T-helper 1 cell treated with Interleukin-12 subunit alpha and Interleukin-12 subunit beta and Interleukin-4 antibody, amounts not matched to agents 30 ng/mL and 1 ng/mL, for 36 hours (primary cell): Measurements from ENCODE around the gene BHLHE41. TPM values are rescaled to one million over a fixed set of nuclear protein-coding genes. Genes with fewer than 3 reads are reported as not detected.

ENCODE experiments used
- intact Hi-C: fragments of 100-400 bp; cut with micrococcal nuclease; formaldehyde crosslinking; loops from one replicate; pipeline ENCODE4 v1.15.1; 2024
- total RNA-seq: library from RNA; stranded (reverse); gene quantifications from 2 replicates; pipeline ENCODE4 v1.2.3, GENCODE V29; 2022

The BHLHE41 gene
- total RNA-seq, 1 donor from 2014 or later: not detected

DNA sequence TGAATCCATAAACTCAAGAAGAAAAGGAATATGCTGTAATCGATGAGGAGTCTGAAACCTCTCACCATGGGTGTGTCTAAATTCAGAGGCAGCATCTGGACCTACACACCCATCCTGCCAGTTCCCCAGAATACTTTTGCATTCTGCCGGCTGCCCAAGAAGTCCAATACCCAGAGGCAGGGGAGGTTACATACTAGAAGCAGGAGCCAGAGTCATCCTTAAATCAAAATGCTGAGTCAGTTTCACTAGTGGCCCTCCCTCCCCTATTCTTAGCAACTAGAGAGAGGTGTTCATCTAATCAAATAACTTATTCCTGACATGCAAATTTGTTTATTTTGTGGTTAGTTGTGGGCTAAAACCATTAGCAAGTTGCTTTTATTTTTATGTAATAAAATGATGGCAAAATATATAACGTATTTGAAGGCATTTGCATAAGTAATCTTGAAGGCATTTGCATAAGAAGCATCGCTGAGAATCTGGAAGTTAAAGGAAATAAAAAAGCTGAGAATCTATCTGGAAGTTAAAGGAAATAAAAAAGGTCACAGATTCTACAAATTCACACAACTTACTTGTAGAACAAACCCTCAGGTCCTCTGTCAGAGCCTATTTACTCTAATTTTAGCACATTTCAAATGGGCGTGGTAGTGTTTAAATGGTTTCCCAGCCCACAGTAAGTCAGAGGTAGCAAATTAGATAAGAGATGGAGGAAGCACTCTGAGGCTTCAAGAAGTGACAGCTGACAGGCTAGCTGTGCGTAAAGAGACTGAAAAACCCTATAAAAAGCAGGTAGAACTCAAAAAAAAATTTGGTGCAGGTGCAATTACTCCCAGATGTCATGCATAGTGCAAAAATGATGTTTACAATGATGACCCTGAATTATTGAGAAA, 7.8 kb downstream of the BHLHE41 start:
- intact Hi-C loops: loop anchor here (5.0 to 10.0 kb wide), 4 partner anchors 305 to 1218 kb away; partner anchors contain the start of genes BMAL2 and TM7SF3

DNA sequence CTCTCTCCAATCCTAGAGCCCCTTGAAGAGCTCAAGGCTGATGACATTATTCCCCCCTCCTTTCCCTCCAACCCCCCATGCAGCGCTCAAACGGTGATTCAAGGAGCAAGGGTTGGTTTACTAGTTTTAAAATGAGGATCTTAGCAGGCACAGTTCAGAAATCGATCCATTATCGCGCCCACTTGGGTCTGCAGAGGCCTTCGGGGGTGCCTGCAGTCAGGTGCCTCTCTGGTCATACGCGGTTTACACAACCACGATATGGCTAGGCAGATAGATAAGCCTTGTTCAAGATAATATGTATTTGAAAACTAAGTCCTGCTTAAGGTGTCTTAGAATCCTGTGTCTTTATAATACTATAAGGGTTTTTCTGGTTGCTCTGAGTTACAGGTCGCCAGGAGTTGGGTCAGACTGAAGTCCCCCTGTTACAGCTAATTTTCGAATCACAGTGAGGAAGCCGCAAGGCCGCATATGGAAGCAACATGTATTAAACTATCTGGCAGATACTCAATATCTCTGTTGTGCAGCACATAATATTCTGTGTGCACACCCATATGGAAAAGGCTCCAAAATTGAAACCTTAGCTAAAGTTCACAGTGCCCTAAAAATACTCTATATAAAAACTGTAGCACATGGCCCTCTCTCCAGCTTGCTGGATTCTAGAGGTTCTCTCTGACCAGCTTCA, 10.0 kb downstream of the BHLHE41 start:
- intact Hi-C loops: loop anchor here (1.0 to 10.0 kb wide), 7 partner anchors 18 to 1220 kb away; partner anchors contain the start of genes BMAL2, DNAI7, ETFRF1 and ITPR2

DNA sequence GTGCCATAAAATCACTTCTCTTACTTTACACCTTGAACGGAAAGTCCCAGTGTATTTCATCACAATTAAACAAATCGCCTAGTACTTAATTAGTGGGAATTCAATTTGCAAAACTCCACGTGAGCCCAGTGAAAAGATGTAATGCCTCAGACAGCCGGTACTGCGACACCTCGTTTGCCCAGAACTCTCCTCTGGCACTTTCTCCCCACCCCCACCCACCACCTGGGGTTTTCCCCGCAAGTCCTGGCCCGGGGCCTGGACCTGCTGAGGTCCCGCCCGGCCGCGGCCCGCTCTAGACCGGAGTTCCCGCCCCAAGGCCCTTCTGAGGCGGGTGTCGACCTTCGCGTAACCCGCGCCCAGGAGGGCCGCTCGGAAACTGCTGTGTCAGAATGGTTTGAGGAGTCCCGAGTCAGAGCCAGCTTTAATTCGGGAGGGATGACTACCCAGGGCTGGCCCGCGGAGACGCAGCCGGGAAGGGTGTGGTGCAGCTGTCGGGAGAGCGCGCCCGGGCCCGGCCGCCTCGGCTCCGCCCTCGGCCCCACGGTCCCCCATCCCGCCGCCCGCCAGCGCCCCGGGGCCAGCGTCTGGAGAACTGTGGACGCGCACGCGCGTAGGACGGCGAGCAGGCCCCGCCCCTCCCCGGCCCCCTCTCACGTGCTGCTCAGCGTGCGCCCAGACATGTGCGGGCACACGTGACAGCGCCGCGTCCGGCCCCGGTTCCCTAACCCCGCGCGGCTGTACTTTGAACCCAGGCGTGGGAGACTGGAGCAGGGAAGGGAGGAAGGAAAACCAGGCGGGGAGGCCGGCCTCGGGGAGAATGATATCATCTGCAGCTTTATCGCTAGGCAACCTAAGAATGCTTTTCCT, 10.8 kb downstream of the BHLHE41 start:
- intact Hi-C loops: loop anchor here (1.0 to 10.0 kb wide), 4 partner anchors 17 to 1221 kb away; partner anchors contain the start of genes BMAL2, DNAI7, ETFRF1 and ITPR2

DNA sequence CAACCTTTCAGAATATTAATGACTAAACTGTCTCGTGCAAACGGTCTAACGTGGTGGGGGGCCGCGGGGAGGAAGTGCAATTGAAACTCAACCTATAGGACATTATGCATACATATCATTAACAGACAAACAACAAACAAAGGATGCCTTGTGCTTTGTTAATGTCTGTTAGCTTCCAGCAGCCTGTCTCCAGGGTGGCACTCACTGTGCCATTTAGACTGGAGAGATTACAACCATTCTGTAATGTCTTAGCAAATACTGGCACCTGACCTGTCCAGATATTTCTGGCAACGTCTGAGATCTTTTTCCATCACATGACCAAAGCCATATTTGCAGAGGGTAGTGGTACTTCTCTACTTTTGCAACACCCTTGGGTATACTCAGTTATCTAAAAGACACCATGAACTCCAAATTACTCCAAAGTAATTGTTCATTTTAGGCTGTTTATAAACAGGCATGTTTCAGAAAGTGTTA, 11.6 kb downstream of the BHLHE41 start:
- intact Hi-C loops: loop anchor here (5.0 to 10.0 kb wide), 2 partner anchors 916 to 1222 kb away; partner anchors contain the start of genes BMAL2, DNAI7 and ETFRF1

DNA sequence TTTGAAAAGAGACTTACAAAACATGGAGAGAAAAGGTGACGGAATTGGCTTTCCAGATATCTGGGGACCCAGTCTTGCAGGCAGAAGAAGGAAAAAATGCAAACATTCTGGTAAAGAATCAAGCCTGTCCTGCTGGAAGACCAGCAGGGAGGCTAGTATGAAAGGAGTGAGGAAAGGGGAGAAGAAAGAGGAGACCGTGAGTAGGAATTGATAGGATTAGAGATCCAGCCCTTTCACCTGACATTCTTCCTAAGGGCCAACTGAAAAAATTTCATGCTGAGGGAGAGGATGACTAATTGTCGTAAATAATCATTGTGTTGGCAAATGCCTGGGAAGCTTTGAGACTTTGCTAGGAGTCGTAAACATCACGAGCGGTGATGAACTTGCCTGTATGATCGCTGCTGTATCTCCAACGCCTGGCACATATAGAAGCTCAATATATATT, 12.1 kb downstream of the BHLHE41 start:
- intact Hi-C loops: loop anchor here (5.0 to 10.0 kb wide), 2 partner anchors 915 to 1222 kb away; partner anchors contain the start of genes BMAL2, DNAI7 and ETFRF1

DNA sequence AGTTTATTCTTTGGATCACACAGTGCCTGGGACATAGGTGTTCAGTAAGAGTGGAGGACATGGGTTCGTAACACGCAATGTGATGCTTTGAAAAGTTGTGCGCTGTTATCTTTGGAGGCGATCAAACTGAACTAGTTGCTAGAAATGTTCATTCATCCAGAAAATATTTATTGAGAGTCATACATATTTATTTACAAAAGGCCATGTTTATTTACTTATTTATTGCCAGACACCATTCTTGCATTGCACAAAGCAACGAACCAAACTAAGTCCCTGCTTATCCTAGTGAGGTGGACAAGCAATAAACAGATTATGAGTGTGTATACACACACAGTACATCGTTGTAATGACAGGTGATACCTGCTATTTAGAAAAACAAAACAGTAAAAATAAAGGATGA, 12.6 kb downstream of the BHLHE41 start:
- intact Hi-C loops: loop anchor here (5.0 to 10.0 kb wide), 2 partner anchors 915 to 1223 kb away; partner anchors contain the start of genes BMAL2, DNAI7 and ETFRF1

DNA sequence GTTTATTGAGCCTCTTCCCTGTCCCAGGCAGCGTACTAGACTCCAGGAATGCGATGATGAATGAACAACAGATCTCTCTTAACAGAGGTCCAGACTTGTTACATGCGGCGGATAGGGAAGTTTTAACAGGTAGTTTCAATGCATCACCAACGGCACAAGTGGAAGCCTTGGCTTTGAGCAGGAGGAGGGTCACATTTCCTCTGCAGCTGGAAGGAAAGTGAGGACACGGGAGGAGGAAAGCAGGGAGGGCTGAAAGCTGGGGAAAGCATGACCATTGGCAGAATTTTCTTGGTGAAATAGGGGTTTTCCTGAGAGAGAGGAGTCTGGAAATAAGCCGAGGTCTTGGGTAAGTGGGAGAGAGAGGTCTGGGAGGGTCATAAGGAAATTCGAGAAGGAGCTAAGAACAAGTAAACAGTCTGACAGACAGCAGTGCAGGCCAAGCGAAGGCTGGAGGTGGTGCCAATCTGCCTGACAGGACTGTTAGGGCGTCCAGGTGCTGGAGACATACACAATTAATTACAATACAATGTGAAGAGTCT, 15.4 kb downstream of the BHLHE41 start:
- intact Hi-C loops: no loop called here

DNA sequence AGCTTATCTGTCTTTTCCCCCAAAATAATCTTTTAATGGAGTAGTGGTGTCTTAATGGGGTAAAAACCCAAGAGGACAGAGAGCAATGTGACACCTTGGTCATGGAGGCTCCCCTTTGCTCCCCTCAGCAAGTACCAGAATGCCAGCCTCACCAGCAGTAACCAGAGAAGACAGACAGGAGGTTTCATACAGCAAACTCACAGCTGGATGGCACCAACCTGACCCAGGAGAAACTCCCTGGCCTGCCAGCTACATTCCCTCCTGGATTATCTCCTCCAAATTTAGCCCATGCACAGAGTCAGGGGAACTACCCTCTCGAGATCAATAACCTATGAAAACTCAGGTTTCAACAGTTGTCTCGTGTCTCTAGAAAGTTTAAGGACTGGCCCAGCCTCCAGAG, 15.9 kb downstream of the BHLHE41 start:
- intact Hi-C loops: no loop called here

DNA sequence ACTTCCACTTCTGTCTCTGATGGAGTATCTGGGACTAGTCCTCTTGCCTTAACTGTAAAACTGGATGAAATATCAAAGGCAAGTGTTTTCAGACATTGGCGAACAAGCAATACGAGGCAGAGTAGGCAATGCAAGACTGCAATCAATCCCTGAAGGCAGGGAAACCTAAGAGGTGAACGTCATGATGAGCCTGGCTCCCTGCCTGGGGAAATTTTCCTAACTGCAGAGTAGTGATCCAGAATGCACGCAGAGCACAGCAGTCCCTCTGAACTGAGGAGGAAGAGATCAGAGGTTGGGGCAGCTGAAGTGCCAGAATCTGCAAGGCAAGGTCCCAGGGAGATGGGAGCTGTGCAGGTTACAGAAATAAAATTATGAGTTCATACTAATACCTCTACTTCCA, 18.5 kb downstream of the BHLHE41 start:
- intact Hi-C loops: no loop called here

DNA sequence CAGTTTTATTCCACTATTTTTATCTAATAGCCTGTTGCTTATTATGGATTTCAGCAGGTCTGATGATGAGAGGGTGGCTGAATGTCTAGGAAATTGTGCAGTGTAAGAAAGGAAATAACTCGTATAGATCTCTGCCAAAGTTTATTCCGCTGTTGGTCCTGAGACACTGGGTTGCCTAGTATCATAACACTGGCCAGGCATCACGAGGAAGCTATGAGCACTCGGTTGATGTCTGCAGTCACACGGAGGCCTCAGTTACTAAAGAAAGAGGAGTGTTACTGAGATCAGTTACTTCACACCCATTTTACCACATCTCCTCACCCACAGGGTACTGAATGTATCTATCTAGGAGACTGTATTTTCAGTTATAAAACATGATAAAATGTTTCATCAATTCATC, 21.9 kb downstream of the BHLHE41 start:
- intact Hi-C loops: no loop called here

DNA sequence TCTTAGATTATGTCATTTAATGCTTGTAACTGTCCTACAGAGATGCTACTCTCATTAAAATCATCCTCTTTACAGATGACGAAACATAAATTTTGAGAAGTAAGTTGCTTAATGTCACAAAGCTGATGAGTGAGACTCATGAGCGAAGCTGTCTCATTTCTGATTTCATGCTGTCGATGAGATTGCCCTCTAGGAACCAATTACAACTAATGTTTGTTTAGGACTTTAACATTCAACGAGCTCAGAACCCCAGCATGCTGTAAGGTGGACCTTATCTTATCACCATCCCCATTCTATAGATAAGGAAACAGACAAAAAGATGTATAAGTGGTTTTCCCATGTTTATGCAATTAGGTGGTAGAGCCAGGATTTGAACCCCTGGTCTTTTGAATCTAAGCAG, 23.1 kb downstream of the BHLHE41 start:
- intact Hi-C loops: no loop called here

DNA sequence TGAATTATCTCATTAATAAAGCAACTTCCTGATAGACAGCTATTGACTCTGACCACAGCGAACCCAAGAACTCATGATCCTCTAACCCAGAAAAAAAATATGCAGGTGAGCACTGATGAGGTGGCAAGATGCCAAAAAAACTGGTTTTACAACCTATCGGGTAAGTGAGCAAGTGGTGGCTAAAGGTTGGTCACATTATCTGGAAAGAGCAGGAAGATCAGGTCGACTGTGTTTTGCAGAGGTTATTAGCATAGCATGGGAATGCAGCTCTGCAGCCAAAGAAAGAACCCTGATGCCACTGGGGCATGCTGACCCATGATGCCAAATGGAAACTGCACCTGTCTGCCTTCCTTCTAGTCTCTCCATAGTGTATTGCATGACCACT, 23.5 kb downstream of the BHLHE41 start:
- intact Hi-C loops: no loop called here

DNA sequence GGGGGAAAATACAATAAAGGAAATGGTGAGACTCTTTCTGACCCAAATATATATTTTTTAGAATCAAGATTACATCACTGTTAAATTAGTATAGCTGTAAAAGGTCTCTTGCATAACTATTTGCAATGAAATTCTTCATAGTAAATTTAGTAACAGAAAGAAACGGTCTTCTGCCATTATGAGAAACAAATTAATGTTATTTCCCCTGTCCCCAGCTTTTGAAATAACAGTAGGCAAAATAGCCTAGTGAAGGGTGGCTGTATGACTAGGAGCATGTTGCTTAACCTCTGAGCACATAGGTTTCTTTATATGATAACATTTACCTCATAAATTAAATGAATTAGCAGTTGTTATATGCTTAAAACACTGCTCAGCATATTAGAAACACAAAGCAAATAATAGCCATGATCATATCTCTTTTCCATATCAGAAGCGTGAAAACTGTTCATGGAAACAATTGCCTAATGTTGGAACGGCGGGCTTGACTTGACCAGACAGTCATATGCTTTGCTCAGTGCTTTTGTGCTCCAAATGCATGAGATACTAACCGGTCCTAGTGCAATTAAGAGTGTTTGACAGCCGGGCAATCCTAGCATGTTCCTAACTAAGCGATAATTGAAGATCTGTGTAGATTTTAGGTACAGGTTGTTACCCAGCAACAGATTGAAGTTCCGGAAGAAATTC, 24.0 kb downstream of the BHLHE41 start:
- intact Hi-C loops: no loop called here

DNA sequence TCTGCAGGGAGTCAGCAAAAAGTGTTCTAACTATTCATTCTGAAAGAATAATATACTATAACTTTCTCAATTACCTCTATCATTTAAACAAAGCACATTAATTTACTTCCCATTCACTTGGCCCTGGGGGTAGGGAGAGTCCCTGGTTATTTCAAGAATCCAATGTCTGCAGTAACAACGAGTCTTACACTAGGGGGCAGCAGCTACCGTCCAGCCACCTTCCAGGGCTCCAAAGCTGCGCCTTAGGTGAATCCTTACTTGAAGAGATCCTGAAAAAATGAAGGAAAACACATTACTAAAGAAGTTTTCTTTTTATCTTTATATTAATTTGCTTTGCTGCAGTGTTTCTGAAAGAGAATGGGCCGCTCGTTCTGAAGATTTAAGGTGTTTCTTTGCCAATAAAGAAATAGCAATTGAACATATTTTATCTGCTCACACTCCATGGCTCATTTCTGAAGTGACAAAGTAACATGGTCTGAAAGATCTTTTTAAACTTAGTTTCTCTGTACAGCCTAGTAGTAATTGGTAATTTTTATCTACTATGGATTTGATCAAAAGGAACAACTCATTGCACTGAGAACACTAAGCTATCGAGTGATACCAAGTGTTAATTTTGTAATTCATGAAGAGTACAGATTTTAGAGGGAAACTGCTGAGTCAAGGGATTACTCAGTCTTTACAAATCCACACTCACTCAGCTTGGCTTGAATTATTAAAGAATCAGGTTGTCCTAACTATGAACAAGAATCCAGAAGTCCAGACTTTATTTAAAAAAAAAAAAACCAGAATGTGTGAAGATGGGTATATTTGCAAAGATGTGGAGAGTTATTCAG, 27.6 kb downstream of the BHLHE41 start:
- intact Hi-C loops: loop anchor here (1.0 to 5.0 kb wide), 7 partner anchors 17 to 788 kb away; no protein-coding TSS in a partner anchor

DNA sequence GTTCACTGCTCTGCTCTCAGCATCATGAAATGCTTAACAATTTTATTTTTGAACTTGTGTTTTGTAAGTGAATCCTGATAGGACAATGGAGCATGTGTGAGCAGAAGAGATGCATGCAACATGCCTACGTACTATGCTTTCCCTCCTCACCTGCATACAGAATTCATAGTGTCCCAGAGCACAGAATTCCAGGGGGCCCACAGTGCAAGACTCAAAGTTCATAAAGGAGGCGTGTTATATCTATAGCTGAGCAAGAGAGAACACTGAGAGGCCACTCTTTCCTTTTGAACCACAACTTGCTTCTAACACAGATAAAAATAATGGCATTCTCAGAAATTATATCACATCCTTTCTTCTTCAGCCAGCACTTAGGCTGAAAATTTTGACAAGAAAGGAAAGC, 28.8 kb downstream of the BHLHE41 start:
- intact Hi-C loops: loop anchor here (5.0 kb wide), 2 partner anchors 326 to 426 kb away; no protein-coding TSS in a partner anchor

DNA sequence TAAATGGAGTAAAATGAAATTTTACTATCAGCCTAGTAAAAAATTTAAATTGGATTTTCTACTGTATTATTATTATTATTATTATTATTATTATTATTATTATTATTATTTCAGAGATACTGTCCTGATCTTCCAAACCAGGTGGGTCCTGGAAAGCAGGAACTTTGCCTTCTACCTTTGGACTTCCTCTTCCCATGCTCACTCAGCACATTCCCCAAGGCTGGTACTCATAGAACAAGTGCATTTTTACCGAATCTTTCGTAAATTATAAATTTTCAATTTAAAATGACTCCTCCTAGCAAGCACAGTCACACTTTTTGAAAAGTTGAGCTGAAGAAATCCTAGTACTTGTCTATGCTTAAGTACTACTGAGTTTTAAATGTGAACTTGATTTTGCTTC, 29.7 kb downstream of the BHLHE41 start:
- intact Hi-C loops: loop anchor here (5.0 kb wide), 2 partner anchors 327 to 427 kb away; no protein-coding TSS in a partner anchor

DNA sequence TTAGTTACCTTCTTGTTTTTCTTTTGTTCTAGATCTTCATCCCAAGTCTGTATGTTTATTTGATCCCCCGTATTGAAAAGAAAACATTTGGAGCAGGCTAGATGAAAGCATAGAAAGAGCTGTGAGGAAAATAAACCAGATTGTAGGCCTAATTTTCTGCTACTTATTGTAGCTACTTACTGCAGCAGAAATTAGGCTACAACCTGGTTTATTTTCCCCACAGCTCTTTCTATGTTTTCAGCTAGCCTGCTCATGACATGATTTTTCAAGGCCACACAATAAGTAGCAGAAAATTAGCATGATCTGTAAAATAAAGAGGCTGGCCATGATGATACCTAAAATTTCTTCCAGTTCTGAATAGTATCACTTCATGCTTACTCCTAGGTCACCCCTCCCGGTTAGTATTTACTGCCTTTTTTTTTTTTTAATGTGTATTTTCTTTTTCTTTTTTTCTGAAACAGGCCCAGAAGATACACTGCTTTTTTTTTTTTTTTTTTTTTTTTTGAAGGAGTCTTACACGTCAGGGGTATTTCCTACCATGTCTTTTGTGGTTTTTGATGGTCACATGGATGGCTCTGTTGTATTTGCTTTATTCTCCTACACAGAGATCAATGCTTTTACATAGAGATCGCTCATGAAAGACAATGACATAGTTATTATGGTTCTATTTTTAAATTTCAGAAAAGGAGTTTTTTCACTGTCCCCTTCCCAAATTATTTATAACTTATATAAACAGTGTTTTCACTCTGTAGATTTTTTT, 32.3 kb downstream of the BHLHE41 start:
- intact Hi-C loops: no loop called here

DNA sequence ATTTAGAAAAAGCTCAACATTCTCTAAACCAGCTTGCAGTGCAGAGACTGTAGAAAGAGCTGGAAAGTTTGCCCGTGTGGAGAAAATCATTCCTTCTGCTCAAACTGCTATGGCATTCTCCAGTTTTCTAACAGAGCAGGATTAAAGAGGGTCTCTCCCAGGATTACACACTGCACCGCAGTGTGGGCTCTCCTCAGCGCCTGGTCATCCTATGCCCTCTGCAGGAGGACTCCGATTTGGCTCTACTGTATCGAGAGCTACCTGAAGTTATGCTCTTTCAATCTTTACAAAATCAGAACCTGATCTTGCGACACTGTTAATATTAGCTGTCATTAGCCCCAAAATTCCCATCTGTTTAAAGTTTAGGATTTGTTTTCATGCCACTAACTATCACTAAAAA, 33.0 kb downstream of the BHLHE41 start:
- intact Hi-C loops: no loop called here
